Hepatocyte (in vitro differentiated cells): ENCODE results near the gene NXPE1. TPM values are rescaled to one million over a fixed set of nuclear protein-coding genes. Genes with fewer than 3 reads are reported as not detected.

ENCODE experiments used
- DNase-seq: peaks from one replicate; pipeline ENCODE4 v3.0.0-alpha.2; 2016; ENCODE audit warnings: low spot score
- H2AFZ ChIP-seq: fragments of 200-600 bp; sonication (generic); 2 replicates; pipeline ENCODE4 v1.6.0; 2016; ENCODE audit warnings: antibody characterized with exemption, mild to moderate bottlenecking
- H3K27ac ChIP-seq: fragments of 200-600 bp; sonication (generic); 2 replicates; pipeline ENCODE4 v1.5.1; 2016; ENCODE audit warnings: mild to moderate bottlenecking
- H3K27me3 ChIP-seq: fragments of 200-600 bp; sonication (generic); 2 replicates; pipeline ENCODE4 v1.6.1; 2016
- H3K36me3 ChIP-seq: fragments of 200-600 bp; sonication (generic); replicated peaks from 2 replicates; pipeline ENCODE4 v1.5.1; 2016; ENCODE audit warnings: low read depth; ENCODE audit not compliant: insufficient read depth
- H3K4me1 ChIP-seq: fragments of 200-600 bp; sonication (generic); 2 replicates; pipeline ENCODE4 v1.5.1; 2016; ENCODE audit warnings: mild to moderate bottlenecking, moderate library complexity; ENCODE audit not compliant: insufficient read depth
- H3K4me2 ChIP-seq: fragments of 200-600 bp; sonication (generic); 2 replicates; pipeline ENCODE4 v1.6.0; 2016
- H3K4me3 ChIP-seq: fragments of 200-600 bp; sonication (generic); 2 replicates; pipeline ENCODE4 v1.5.1; 2016; ENCODE audit warnings: mild to moderate bottlenecking
- H3K79me2 ChIP-seq: fragments of 200-600 bp; sonication (generic); 2 replicates; pipeline ENCODE4 v1.6.0; 2017; ENCODE audit warnings: mild to moderate bottlenecking
- H3K9me2 ChIP-seq: fragments of 200-600 bp; sonication (generic); replicated peaks from 2 replicates; pipeline ENCODE4 v1.6.0; 2017; ENCODE audit warnings: mild to moderate bottlenecking; ENCODE audit not compliant: insufficient read depth
- H3K9me3 ChIP-seq: fragments of 200-600 bp; sonication (generic); 2 replicates; pipeline ENCODE4 v1.5.1; 2016; ENCODE audit warnings: low read depth, mild to moderate bottlenecking
- H4K20me1 ChIP-seq: fragments of 200-600 bp; sonication (generic); 2 replicates; pipeline ENCODE4 v1.6.0; 2016; ENCODE audit warnings: mild to moderate bottlenecking; ENCODE audit not compliant: insufficient read depth, poor library complexity, severe bottlenecking
- EZH2 ChIP-seq: fragments of 200-600 bp; sonication (generic); IDR thresholded peaks from 2 replicates; pipeline ENCODE4 v1.6.1; 2016; ENCODE audit warnings: antibody characterized with exemption, mild to moderate bottlenecking, borderline replicate concordance
- EZH2phosphoT487 ChIP-seq: fragments of 200-600 bp; sonication (generic); IDR thresholded peaks from one replicate; pipeline ENCODE4 v1.6.1; 2018; ENCODE audit warnings: antibody characterized with exemption, mild to moderate bottlenecking, low read depth, moderate library complexity; ENCODE audit not compliant: unreplicated experiment, severe bottlenecking
- WGBS: methylation state at CpG from one replicate; pipeline ENCODE4 v1.1.6; 2016; ENCODE audit warnings: low lambda C conversion rate; ENCODE audit errors: missing lambda C conversion rate; 5-methylcytosine and 5-hydroxymethylcytosine counted together
- polyA plus RNA-seq: library from polyadenylated mRNA; unstranded; fragments of >200 nt; fragmentation: Nextera tagmentation; extraction: Ambion mirVana; gene quantifications from 2 replicates; pipeline ENCODE4 v1.2.1, GENCODE V29; 2016
- total RNA-seq: library from RNA; depleted of rRNA; stranded (reverse); fragments of >200 nt; gene quantifications from 2 replicates; pipeline ENCODE4 v1.2.3, GENCODE V29; 2014
- TF ChIP-seq, protein P1 (sequence below): fragments of 200-600 bp; sonication (generic); IDR thresholded peaks from 2 replicates; pipeline ENCODE4 v1.5.1; 2016; ENCODE audit warnings: antibody characterized with exemption, mild to moderate bottlenecking; ENCODE audit not compliant: poor library complexity

The NXPE1 gene
- total and polyA plus RNA-seq, 2 experiments from 2014 or later: 0.90 TPM; not detected in 1

DNA sequence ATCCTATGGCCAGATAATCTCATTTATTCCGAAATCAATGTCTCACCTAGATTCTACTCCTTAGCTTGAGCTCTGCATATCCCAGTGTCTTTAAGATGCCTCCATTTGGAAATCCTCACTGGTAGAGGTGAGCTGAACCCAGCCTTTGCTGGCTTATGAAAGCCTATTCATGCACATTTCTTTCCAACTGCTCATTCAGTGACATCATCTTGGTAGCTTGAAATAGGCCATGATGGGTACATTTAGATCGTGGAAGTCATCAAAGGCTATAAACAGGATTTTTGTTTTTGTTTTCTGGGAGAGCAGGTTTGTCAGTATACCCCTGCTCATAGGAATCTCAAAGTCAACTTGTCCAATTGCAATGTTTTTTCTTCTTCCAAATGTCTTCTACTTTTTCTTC lies 6.0 kb downstream of the NXPE1 start:
- WGBS: 97% methylated on average over 2 of the region's 2 CpGs
- H3K4me3 ChIP-seq: no peak overlapping the region
- H3K9me3 ChIP-seq: no peaks in the 10 kb centered on the region
- H3K27ac ChIP-seq: no peak overlapping the region
- H3K9me2 ChIP-seq: no peaks in the 10 kb centered on the region
- H3K27me3 ChIP-seq: no peaks in the 10 kb centered on the region
- no peaks in the 10 kb centered on the region for H4K20me1 ChIP-seq
- DNase-seq: no peak
- no peak overlapping the region for H2AFZ ChIP-seq
- TF ChIP-seq, protein P1, sequence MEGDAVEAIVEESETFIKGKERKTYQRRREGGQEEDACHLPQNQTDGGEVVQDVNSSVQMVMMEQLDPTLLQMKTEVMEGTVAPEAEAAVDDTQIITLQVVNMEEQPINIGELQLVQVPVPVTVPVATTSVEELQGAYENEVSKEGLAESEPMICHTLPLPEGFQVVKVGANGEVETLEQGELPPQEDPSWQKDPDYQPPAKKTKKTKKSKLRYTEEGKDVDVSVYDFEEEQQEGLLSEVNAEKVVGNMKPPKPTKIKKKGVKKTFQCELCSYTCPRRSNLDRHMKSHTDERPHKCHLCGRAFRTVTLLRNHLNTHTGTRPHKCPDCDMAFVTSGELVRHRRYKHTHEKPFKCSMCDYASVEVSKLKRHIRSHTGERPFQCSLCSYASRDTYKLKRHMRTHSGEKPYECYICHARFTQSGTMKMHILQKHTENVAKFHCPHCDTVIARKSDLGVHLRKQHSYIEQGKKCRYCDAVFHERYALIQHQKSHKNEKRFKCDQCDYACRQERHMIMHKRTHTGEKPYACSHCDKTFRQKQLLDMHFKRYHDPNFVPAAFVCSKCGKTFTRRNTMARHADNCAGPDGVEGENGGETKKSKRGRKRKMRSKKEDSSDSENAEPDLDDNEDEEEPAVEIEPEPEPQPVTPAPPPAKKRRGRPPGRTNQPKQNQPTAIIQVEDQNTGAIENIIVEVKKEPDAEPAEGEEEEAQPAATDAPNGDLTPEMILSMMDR: no peak
- TF ChIP-seq EZH2phosphoT487: no peak
- TF ChIP-seq EZH2: no peak
- H3K36me3 ChIP-seq: no peaks in the 10 kb centered on the region
- H3K4me2 ChIP-seq: no peak overlapping the region
- peaks cover 7% of the 10 kb centered on the region for H3K4me1 ChIP-seq
- no peaks in the 10 kb centered on the region for H3K79me2 ChIP-seq

DNA sequence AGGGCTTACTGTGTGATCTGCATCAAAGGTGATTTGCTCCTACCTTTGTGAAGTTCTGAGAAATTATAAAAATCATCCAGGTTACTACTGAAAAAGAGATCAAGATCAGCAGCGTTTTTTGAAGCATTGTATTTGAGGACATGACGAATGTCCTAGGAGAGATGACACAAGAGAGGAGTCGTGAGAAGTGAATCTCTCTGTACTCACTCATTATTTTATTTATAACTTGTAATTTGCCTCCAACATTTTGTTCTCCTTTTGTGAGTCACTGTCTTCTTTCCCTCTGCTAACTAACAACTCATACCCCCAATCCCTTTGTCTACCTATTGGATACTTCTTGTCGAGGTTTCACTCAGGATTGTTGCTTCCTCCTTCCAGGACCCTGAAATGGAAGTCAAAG lies 8.6 kb downstream of the NXPE1 start:
- DNase-seq: no peak
- WGBS: 92% methylated on average over 4 of the region's 4 CpGs
- H3K27me3 ChIP-seq: no peaks in the 10 kb centered on the region
- H2AFZ ChIP-seq: no peak overlapping the region
- H3K4me1 ChIP-seq: no peaks in the 10 kb centered on the region
- no peaks in the 10 kb centered on the region for H4K20me1 ChIP-seq
- H3K4me2 ChIP-seq: no peak overlapping the region
- no peaks in the 10 kb centered on the region for H3K9me2 ChIP-seq
- H3K79me2 ChIP-seq: no peaks in the 10 kb centered on the region
- no peak overlapping the region for H3K27ac ChIP-seq
- H3K9me3 ChIP-seq: no peaks in the 10 kb centered on the region
- no peak overlapping the region for H3K4me3 ChIP-seq
- H3K36me3 ChIP-seq: no peaks in the 10 kb centered on the region
- TF ChIP-seq, protein P1: no peak
- TF ChIP-seq EZH2 (no peak), EZH2phosphoT487 (no peak)

DNA sequence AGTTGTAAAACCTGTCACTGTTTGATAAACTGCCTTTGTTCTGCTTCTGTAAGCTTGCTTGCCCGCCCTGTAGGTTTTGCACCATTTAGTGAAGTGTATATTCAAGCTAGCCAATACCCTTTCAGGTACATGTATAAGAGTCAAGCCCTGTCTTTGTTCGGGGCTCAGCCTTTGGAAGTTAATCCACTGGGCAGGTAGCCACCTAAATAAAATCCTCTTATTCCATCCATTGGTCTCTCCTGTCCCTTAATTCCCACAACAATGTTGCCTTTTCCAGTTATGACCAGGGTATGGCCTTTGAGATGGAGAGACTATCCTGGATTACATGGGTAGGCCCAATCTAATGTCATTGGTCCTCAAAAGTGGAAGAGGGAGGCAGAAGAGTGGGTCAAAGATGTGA lies 34.0 kb downstream of the NXPE1 start:
- TF ChIP-seq, protein P1: no peak
- no peak for TF ChIP-seq EZH2phosphoT487
- no peak for TF ChIP-seq EZH2
- H3K36me3 ChIP-seq: no peaks in the 10 kb centered on the region
- H2AFZ ChIP-seq: no peak overlapping the region
- no peaks in the 10 kb centered on the region for H3K79me2 ChIP-seq
- no peaks in the 10 kb centered on the region for H3K9me3 ChIP-seq
- H3K27ac ChIP-seq: no peak overlapping the region
- no peaks in the 10 kb centered on the region for H3K4me1 ChIP-seq
- no peak overlapping the region for H3K4me3 ChIP-seq
- no peaks in the 10 kb centered on the region for H3K27me3 ChIP-seq
- 79% methylated on average over 2 of the region's 2 CpGs for WGBS
- no peak for DNase-seq
- no peaks in the 10 kb centered on the region for H3K9me2 ChIP-seq
- H3K4me2 ChIP-seq: no peak overlapping the region
- no peaks in the 10 kb centered on the region for H4K20me1 ChIP-seq

DNA sequence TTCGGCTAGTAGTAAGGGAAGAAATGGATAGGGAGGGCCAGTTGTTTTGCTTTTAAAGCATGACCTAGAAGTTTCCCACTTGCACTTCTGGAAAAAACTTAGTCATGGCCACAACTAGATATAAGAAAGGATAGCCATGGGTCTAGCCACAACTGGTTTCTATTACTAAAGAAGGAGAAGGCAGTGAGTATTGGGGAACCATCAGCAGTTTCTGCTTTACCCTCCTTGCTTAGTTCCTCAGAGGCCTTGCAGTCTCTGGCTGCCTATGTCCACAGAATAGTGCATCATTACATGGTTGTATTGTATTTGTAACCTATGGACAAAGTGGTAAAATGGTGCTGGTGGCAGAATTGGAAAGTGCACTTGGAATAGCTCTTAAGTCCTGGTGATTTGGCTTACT lies 35.6 kb downstream of the NXPE1 start:
- WGBS: 88% methylated on average over 1 of the region's 1 CpG
- Histone ChIP-seq H3K4me1 (no peaks in the 10 kb centered on the region), H2AFZ (no peak overlapping the region), H3K36me3 (no peaks in the 10 kb centered on the region), H3K9me2 (no peaks in the 10 kb centered on the region), H4K20me1 (no peaks in the 10 kb centered on the region), H3K4me3 (no peak overlapping the region), H3K79me2 (no peaks in the 10 kb centered on the region), H3K27ac (no peak overlapping the region), H3K27me3 (no peaks in the 10 kb centered on the region), H3K9me3 (no peaks in the 10 kb centered on the region), H3K4me2 (no peak overlapping the region)
- DNase-seq: no peak
- TF ChIP-seq, protein P1: no peak
- TF ChIP-seq EZH2phosphoT487 (no peak), EZH2 (no peak)
